Naive thymus-derived CD4-positive, alpha-beta T cell (primary cell): ENCODE data around the gene UBA1. TPM values are rescaled to one million over a fixed set of nuclear protein-coding genes. Genes with fewer than 3 reads are reported as not detected.

Experiments
- ATAC-seq: fragments of 150-1000 bp; cut with Tn5 transposase; 2 replicates; pipeline ENCODE4 v1.10.0; 2021; ENCODE audit warnings: mild to moderate bottlenecking, moderate library complexity
- CTCF ChIA-PET: fragments of 350-600 bp; sonication (Branson Sonifier 250); formaldehyde crosslinking; loops from one replicate; lab custom pipeline; 2021; ENCODE audit warnings: antibody characterized with exemption; lab: Charles Lee
- POLR2A ChIA-PET: fragments of 350-600 bp; sonication (Branson Sonifier 250); formaldehyde crosslinking; loops from one replicate; lab custom pipeline; 2021; ENCODE audit warnings: antibody characterized with exemption, inconsistent platforms; lab: Charles Lee
- DNase-seq, 9 donors: peaks; one replicate each; pipeline versions ENCODE4 v3.0.0 to v3.0.0-alpha.2; 2020 to 2022; ENCODE audit warnings: mixed read lengths in 1 of 9
- H3K27ac ChIP-seq: one replicate; pipeline ENCODE4 v1.7.0; 2013; ENCODE audit warnings: mild to moderate bottlenecking, low read depth, low read length, moderate library complexity
- H3K27me3 ChIP-seq, 2 donors: one replicate each; pipeline ENCODE4 v1.7.0; 2013; ENCODE audit warnings: low read length in 2 of 2, mild to moderate bottlenecking in 2 of 2, moderate library complexity in 2 of 2; ENCODE audit not compliant: control insufficient read depth in 2 of 2, insufficient read depth in 2 of 2
- H3K36me3 ChIP-seq, 3 experiments: 1 replicate in 2 of 3; 2 replicates in 1 of 3; pipeline ENCODE4 v1.7.0; 2013; ENCODE audit warnings: low read length in 3 of 3, mild to moderate bottlenecking in 3 of 3, moderate library complexity in 1 of 3; ENCODE audit not compliant: insufficient read depth in 3 of 3, control insufficient read depth in 2 of 3
- H3K4me1 ChIP-seq, 2 donors: one replicate each; pipeline ENCODE4 v1.7.0; 2013; ENCODE audit warnings: low read length in 2 of 2, mild to moderate bottlenecking in 2 of 2, moderate library complexity in 1 of 2; ENCODE audit not compliant: control insufficient read depth in 2 of 2, insufficient read depth in 2 of 2
- H3K4me3 ChIP-seq: 2 replicates; pipeline ENCODE4 v1.7.0; 2013; ENCODE audit warnings: mild to moderate bottlenecking, low read length
- H3K9me3 ChIP-seq, 3 experiments: 1 replicate in 2 of 3; 2 replicates in 1 of 3; pipeline ENCODE4 v1.7.0; 2013; ENCODE audit warnings: low read length in 3 of 3; ENCODE audit not compliant: control insufficient read depth in 2 of 3
- H3K27ac Mint-ChIP-seq, 9 donors: one replicate each; pipeline ENCODE4 v1.8.0; 2020 to 2022; ENCODE audit warnings: mixed read lengths in 9 of 9, mild to moderate bottlenecking in 8 of 9, moderate library complexity in 5 of 9, inconsistent platforms in 2 of 9
- H3K27me3 Mint-ChIP-seq, 5 donors: one replicate each; pipeline ENCODE4 v1.8.0; 2021 to 2022; ENCODE audit warnings: mixed read lengths in 5 of 5, mild to moderate bottlenecking in 1 of 5
- H3K36me3 Mint-ChIP-seq, 5 donors: one replicate each; pipeline ENCODE4 v1.8.0; 2020 to 2022; ENCODE audit warnings: mixed read lengths in 5 of 5, mild to moderate bottlenecking in 3 of 5, inconsistent platforms in 1 of 5
- H3K4me1 Mint-ChIP-seq, 7 donors: one replicate each; pipeline ENCODE4 v1.8.0; 2020 to 2022; ENCODE audit warnings: mixed read lengths in 7 of 7, mild to moderate bottlenecking in 3 of 7, inconsistent platforms in 1 of 7
- H3K4me3 Mint-ChIP-seq, 10 donors: one replicate each; pipeline ENCODE4 v1.8.0; 2020 to 2022; ENCODE audit warnings: mild to moderate bottlenecking in 10 of 10, mixed read lengths in 10 of 10, moderate library complexity in 6 of 10, inconsistent platforms in 2 of 10
- H3K9me3 Mint-ChIP-seq, 11 donors: one replicate each; pipeline ENCODE4 v1.8.0; 2020 to 2022; ENCODE audit warnings: mixed read lengths in 11 of 11, mild to moderate bottlenecking in 4 of 11, inconsistent platforms in 1 of 11, moderate library complexity in 1 of 11
- intact Hi-C, 2 donors: fragments of 100-400 bp; cut with micrococcal nuclease; formaldehyde crosslinking; loops; one replicate each; pipeline ENCODE4 v1.15.1; 2023
- polyA plus RNA-seq, 2 donors: library from polyadenylated mRNA; unstranded; fragments of 300-500 nt; fragmentation: Illumina TruSeq; gene quantifications; one replicate each; pipeline ENCODE4 v1.2.3, GENCODE V29; 2021
- total RNA-seq, 6 experiments: library from RNA in 5 of 6; stranded (reverse) in 5 of 6; gene quantifications; 1 replicate in 5 of 6; 2 replicates in 1 of 6; pipeline ENCODE4 v1.2.3 and lab custom pipeline; 2021 to 2026

Gene UBA1
- total and polyA plus RNA-seq, 7 experiments from 2014 or later, result 98.0 to 187 (median 128) TPM

GRCh38 chrX:47146121-47146935 is 47.3 kb upstream of the UBA1 start:
- Histone ChIP-seq H3K4me3 (peak overlapping the region; percentile 77), H3K9me3 (no peaks in the 10 kb centered on the region), H3K4me1 (peaks cover 6 to 12% of the 10 kb centered on the region in 2 donors), H3K27ac (peak overlapping the region; percentile 94), H3K36me3 (peaks cover 0 to 21% (median 0%) of the 10 kb centered on the region in 3 experiments), H3K27me3 (no peaks in the 10 kb centered on the region)
- ChIA-PET POLR2A (interaction anchor here (0.6 kb wide), 1 partner anchor 10 kb away, joined by 3 read pairs; no protein-coding TSS in a partner anchor), CTCF (no interaction called here)
- Mint-ChIP-seq H3K4me1 (peaks cover 0 to 39% (median 25%) of the 10 kb centered on the region in 7 donors), H3K27ac (peak overlapping the region; percentile 93 to 99 (median 96)), H3K9me3 (peaks cover 0 to 6% (median 0%) of the 10 kb centered on the region in 11 donors), H3K27me3 (no peaks in the 10 kb centered on the region), H3K4me3 (peak overlapping the region; percentile 92 to 99 (median 96)), H3K36me3 (peaks cover 0 to 31% (median 23%) of the 10 kb centered on the region in 5 donors)
- no peak for ATAC-seq
- intact Hi-C loops, result loop anchor here (5.0 to 10.0 kb wide), 3 partner anchors 602 to 878 kb away; partner anchors contain the start of gene ZNF674 (in 2 of the 2)
- DNase-seq, result no peak

GRCh38 chrX:47146936-47147859 is 46.4 kb upstream of the UBA1 start:
- Mint-ChIP-seq H3K27me3 (no peaks in the 10 kb centered on the region), H3K9me3 (peaks cover 0 to 6% (median 0%) of the 10 kb centered on the region in 11 donors), H3K36me3 (peaks cover 0 to 29% (median 23%) of the 10 kb centered on the region in 5 donors), H3K27ac (peak overlapping the region in 1 of 9 donors; percentile 86), H3K4me1 (peaks cover 0 to 39% (median 25%) of the 10 kb centered on the region in 7 donors), H3K4me3 (peak overlapping the region; percentile 10 to 99 (median 28))
- H3K36me3 ChIP-seq, result peaks cover 0 to 16% (median 0%) of the 10 kb centered on the region in 3 experiments
- intact Hi-C loops, result loop anchor here (5.0 to 10.0 kb wide), 3 partner anchors 602 to 878 kb away; partner anchors contain the start of gene ZNF674 (in 2 of the 2)
- no peak overlapping the region for H3K4me3 ChIP-seq
- peaks cover 6 to 12% of the 10 kb centered on the region in 2 donors for H3K4me1 ChIP-seq
- DNase-seq (no peak), ATAC-seq (no peak)
- peak overlapping the region; percentile 94 for H3K27ac ChIP-seq
- no peaks in the 10 kb centered on the region for H3K27me3 ChIP-seq
- no peaks in the 10 kb centered on the region for H3K9me3 ChIP-seq
- POLR2A ChIA-PET, result interaction anchor here (0.6 kb wide), 1 partner anchor 9 kb away, joined by 3 read pairs; no protein-coding TSS in a partner anchor
- CTCF ChIA-PET, result no interaction called here

- peaks cover 0 to 10% (median 0%) of the 10 kb centered on the region in 3 experiments for H3K36me3 ChIP-seq
- intact Hi-C loops, result loop anchor here (5.0 to 10.0 kb wide), 3 partner anchors 604 to 876 kb away; partner anchors contain the start of gene ZNF674 (in 2 of the 2)
- no peaks in the 10 kb centered on the region for H3K27me3 ChIP-seq
- Mint-ChIP-seq H3K27me3 (no peaks in the 10 kb centered on the region), H3K9me3 (peaks cover 0 to 6% (median 0%) of the 10 kb centered on the region in 11 donors), H3K27ac (no peak overlapping the region), H3K4me3 (no peak overlapping the region), H3K4me1 (peaks cover 0 to 35% (median 17%) of the 10 kb centered on the region in 7 donors), H3K36me3 (peaks cover 0 to 29% (median 18%) of the 10 kb centered on the region in 5 donors)
- DNase-seq (no peak), ATAC-seq (no peak)
- ChIA-PET CTCF (no interaction called here), POLR2A (no interaction called here)
- H3K4me1 ChIP-seq, result peaks cover 0 to 12% of the 10 kb centered on the region in 2 donors
- H3K9me3 ChIP-seq, result no peaks in the 10 kb centered on the region
- no peak overlapping the region for H3K27ac ChIP-seq
- H3K4me3 ChIP-seq, result no peak overlapping the region
Measured at GRCh38 chrX:47148946-47149345, 44.7 kb upstream of the UBA1 start.

- intact Hi-C loops, result no loop called here
- H3K27ac ChIP-seq, result no peak overlapping the region
- peaks cover 0 to 11% of the 10 kb centered on the region in 2 donors for H3K4me1 ChIP-seq
- H3K36me3 ChIP-seq, result peaks cover 0 to 5% (median 0%) of the 10 kb centered on the region in 3 experiments
- ChIA-PET POLR2A (no interaction called here), CTCF (interaction anchor here (0.5 kb wide), 1 partner anchor 19 kb away, joined by 3 read pairs; no protein-coding TSS in a partner anchor)
- Mint-ChIP-seq H3K4me1 (peaks cover 0 to 22% (median 11%) of the 10 kb centered on the region in 7 donors), H3K4me3 (no peak overlapping the region), H3K9me3 (peaks cover 0 to 6% (median 0%) of the 10 kb centered on the region in 11 donors), H3K36me3 (peaks cover 0 to 27% (median 18%) of the 10 kb centered on the region in 5 donors), H3K27me3 (no peaks in the 10 kb centered on the region), H3K27ac (no peak overlapping the region)
- H3K4me3 ChIP-seq, result no peak overlapping the region
- DNase-seq, result no peak
- no peaks in the 10 kb centered on the region for H3K9me3 ChIP-seq
- no peak for ATAC-seq
- H3K27me3 ChIP-seq, result no peaks in the 10 kb centered on the region
Measured at GRCh38 chrX:47151435-47151834, 42.2 kb upstream of the UBA1 start.

- no peaks in the 10 kb centered on the region for H3K27me3 ChIP-seq
- no peak overlapping the region for H3K4me3 Mint-ChIP-seq
- intact Hi-C loops, result no loop called here
- H3K36me3 Mint-ChIP-seq, result peaks cover 0 to 16% (median 3%) of the 10 kb centered on the region in 5 donors
- DNase-seq (no peak), ATAC-seq (no peak)
- H3K36me3 ChIP-seq, result peaks cover 0 to 13% (median 0%) of the 10 kb centered on the region in 3 experiments
- H3K4me1 Mint-ChIP-seq, result peaks cover 0 to 22% (median 6%) of the 10 kb centered on the region in 7 donors
- no peak overlapping the region for H3K27ac Mint-ChIP-seq
- POLR2A ChIA-PET, result interaction anchor here (0.7 kb wide), 1 partner anchor 10 kb away, joined by 3 read pairs; no protein-coding TSS in a partner anchor
- CTCF ChIA-PET, result no interaction called here
- no peaks in the 10 kb centered on the region for H3K9me3 ChIP-seq
- no peaks in the 10 kb centered on the region for H3K4me1 ChIP-seq
- H3K27me3 Mint-ChIP-seq, result no peaks in the 10 kb centered on the region
- H3K4me3 ChIP-seq, result no peak overlapping the region
- peaks cover 0 to 2% (median 0%) of the 10 kb centered on the region in 11 donors for H3K9me3 Mint-ChIP-seq
- H3K27ac ChIP-seq, result no peak overlapping the region
Measured at GRCh38 chrX:47156611-47157520, 36.8 kb upstream of the UBA1 start.
